HG03521 (cell line): ENCODE results near the gene ASS1.
"Not testable (repeated sequence)": the region's sequence is repeated elsewhere in the genome, so short reads cannot be mapped to it uniquely, and the experiment has no call there.

ENCODE experiments used
- ATAC-seq: cut with Tn5 transposase; IDR thresholded peaks from one replicate; pipeline ENCODE4 v1.9.1; 2021; ENCODE audit warnings: mild to moderate bottlenecking, moderate library complexity; ENCODE audit not compliant: unreplicated experiment

Gene ASS1

DNA sequence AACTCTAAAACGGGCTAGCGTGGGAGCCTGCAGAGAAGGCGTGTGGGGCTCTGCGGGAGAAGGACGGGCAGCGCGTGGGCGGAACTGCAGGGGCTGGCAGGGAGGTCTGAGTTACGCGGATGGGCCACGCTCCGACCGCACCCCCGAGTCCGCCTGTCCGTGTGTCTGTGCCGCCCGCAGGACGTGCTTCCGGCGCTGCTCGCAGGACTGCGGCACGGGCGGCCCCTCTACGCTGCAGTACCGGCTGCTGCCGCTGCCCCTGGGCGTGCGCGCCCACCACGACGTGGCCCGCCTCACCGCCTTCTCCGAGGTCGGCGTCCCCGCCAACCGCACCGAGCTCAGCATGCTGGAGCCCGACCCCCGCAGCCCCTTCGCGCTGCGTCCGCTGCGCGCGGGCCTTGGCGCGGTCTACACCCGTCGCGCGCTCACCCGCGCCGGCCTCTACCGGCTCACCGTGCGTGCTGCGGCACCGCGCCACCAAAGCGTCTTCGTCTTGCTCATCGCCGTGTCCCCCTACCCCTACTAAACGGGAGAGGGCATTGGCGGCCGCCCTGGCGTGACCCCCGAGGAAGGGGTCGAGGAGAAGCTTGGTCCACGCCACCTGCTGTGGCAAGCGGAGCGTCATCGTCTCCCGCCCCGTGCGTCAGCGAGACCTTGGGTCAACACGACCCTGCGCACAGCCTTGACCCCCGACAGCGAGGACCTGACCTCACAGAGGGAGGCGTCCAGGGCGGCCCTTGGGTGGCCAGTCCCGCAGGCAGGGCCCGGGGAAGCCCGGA lies 11.4 kb upstream of the ASS1 start:
- ATAC-seq: no peak

DNA sequence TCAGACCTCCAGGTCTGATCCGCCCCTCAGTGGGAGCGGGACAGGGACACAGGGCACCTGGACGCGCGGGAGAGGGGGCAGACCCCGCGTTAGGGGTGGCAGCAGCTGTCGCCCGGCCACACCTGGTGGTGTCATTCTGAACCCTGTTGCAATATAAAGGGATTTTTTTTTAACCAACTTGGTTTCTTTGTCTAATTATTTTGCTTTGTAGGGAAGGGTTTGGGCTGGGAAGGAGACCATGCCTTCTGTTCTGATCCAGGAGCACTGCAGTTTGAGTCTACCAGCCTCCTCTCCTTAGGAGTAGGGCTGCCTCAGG lies 10.9 kb upstream of the ASS1 start:
- ATAC-seq: no peak

DNA sequence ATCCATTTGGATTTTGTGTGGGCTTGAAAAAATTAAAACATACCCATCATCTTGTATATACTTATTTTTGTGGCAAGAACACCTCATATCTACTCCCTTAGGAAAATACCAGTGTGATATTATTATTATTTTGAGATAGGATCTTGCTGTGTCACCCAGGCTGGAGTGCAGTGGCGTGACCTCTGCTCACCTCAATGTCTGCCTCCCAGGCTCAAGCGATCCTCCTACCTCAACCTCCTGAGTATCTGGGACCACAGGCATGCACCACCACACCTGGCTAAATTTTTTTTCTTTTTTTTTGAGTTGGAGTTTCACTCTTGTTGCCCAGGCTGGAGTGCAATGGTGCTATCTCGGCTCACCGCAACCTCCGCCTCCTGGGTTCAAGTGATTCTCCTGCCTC lies 10.1 kb upstream of the ASS1 start:
- ATAC-seq: not testable (repeated sequence)

DNA sequence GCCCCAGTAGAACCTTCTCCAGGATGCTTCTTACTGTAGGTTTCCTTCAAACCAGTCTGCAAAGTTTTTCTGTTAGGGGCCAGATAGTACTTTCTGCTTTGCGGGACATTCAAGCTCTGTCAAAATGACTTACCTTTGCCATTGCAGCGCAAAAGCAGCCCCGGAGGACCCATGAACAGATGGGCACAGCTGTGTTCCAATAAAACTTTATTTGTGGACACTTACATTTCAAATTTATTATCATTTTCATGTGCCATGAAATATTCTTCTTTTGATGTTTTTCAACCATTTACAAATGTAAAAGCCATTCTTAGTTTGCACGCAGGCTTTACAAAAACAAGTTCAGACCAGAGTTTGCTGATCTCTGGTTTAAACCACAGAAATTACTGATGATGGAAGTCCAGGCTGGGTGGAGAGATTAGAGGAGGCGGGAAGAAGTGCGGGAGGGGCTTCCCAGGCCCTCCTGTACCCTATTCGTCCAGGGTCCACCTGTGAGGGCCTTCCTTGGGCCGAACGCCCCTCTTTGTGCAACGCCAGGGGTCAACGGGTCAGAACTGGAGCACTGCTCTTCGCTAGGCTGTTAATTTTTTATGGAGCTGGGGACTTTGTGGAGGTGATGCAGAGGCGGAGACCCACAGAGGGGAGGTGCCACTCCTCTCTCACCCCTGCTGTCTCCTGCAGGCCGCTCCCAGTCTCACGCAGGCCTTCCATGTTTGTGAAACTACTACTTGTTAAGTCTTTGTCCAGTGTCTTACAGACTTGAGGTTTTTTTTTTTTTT lies 7.6 kb upstream of the ASS1 start:
- no peak for ATAC-seq

DNA sequence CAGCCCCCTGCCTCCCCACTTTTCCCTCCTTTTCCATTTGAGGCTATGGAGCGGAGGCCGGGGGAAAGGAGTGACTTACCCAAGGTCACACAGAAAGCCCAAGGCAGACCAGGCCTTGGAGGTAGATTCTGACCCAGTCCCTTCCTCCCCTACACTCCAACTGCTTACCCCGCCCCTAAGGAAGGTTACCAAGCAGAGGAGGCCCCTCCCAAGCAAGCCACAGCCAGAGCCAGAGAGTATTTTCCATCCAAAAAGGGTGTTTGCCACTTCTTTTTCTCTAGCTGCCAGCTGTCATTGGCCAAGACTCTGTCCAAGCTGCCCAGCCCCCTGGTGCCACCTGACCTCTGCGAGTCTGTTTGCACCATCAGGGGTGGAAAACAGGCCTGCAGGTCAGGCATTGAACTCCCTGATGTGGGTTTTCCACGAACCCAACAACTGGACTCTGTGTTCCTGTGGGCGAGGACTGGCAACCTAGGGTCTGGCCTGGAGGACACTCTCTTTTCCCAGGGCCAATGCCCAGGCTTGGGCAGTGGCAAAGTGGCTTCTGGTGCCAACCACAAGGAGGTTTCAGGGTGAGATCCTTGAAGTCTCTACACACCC lies 6.3 kb upstream of the ASS1 start:
- no peak for ATAC-seq

DNA sequence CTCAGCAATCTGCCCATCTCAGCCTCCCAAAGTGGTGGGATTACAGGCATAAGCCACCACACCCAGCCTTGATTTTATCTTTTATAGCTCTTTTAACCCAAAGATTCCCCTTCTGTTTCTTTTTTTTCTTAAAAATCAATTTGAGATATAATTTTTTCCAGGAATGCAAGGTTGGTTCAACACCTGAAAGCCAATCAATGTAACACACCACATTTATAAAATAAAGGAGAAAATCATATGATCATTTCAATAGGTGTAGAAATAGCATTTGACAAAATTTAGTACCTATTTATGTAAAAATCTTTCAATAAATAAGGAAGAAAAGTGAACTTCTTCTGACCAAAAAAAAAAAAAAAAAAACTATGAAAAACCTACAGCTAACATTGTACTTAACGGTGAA lies 3.7 kb upstream of the ASS1 start:
- no peak for ATAC-seq

DNA sequence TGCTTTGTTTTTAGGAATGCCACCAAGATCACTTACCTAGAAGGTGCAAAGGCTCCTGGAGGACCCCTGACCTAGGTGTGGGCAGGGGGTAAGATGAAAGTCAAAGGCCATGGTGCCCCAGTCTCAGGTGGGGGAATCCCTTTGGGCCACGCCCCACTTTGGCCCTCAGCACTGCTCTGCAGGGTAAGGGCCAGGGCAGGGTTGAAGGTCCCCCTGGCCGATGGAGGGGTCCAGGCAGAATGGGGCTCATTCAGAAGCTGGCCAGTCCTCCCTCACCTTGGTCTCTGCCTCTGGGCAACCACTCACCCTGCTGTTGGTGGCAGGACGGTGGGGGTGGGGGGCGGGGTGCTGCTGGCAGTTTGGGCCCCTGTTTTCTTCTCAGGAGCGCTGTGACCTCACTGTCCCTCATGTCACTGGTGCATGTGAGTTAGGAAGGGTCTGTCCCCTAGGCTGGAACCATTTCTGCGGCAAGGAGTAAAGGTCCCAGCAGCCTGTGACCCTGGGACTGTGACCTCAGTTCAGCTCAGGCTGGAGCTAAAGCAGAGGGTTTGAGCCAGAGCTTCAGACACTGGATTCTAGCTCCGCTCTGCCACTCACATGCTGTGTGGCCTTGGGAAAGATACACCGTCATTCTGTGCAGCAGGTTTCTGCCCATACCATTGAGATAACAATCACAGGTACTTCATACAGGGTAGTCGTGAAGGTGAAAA lies 1.9 kb upstream of the ASS1 start:
- no peak for ATAC-seq

DNA sequence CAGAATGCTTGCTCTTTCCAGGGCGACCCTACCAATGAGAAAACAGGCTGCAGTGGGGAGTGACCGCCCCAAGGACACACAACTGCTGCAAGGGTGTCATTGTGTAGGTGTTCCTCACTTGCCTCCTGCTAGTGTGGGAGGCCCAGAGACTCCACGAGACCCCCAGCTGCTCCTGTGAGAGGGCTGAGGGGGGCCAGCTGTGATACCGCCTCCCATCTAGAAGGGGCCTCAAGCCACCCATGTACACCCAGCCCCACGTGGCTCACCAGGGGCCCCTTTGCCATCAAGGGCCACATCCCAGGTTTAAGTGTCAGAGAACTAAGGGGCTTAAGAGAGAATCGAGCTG lies 1.3 kb upstream of the ASS1 start:
- ATAC-seq: no peak

DNA sequence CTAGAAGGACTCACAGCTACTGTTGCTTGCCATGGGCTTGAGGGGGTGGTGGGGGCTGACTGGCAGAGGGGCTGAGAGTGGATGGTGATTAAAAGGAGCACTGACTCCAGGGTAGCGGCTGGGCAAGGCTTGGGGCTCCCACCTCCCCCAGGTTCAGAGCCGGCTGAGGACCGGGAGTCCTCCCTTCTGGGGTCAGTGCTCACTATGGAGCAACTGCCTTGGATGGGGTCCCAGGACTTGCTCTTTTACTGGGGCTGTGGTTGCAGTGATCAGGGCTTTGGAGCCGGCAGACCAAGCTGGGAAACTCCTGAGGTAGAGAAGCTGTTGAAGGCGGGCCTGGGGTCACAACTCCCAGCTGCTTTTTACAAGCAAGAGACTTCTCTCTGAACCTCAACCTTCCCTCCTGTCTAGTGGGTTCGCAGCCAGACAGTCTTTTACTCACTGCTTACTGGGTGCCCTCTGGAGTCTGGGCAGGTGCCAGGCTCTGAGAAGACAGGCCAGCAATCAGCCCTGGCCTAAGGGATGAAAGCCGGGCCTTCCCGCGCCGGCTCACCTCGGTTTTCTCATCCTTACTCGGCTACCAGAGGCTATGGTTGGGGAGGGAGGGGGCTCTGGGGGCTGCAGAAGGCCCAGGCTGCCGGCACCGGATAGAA lies 795 bp upstream of the ASS1 start:
- no peak for ATAC-seq

DNA sequence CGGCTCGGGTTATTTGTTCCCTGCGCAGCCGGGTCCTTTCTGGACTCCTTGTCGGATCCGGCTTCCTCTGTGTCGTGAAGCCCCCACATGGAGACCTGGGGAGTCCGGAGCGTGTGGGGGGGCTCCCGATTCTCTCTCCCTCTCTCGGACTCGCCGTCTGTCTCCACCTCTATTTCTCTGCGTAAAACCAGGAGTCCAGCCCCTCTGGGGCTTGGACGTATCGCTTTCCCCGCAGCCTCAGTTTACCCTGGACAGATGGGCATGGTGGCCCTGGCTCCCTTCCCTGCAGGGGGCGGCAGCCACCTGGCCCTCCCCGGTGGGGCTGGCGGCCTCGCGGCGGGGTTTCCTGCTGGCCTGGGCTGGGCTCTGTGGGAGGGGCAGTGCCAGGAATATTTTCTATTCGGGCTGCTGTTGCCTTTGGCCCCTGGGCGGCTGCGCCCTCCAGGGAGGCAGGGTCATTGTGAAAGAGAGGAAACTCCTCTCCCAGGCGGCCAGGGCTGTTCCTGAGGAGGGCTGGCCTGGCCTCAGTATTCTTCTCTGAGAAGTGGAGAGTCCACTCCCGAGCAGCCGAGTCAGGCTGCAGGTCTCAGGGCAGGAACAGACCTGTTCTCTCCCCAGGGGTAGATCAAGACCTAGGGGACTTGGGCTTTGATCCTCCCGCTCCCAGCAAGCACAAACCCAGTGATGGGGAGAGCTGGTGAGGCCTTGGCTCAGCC lies 665 bp downstream of the ASS1 start:
- ATAC-seq: no peak

DNA sequence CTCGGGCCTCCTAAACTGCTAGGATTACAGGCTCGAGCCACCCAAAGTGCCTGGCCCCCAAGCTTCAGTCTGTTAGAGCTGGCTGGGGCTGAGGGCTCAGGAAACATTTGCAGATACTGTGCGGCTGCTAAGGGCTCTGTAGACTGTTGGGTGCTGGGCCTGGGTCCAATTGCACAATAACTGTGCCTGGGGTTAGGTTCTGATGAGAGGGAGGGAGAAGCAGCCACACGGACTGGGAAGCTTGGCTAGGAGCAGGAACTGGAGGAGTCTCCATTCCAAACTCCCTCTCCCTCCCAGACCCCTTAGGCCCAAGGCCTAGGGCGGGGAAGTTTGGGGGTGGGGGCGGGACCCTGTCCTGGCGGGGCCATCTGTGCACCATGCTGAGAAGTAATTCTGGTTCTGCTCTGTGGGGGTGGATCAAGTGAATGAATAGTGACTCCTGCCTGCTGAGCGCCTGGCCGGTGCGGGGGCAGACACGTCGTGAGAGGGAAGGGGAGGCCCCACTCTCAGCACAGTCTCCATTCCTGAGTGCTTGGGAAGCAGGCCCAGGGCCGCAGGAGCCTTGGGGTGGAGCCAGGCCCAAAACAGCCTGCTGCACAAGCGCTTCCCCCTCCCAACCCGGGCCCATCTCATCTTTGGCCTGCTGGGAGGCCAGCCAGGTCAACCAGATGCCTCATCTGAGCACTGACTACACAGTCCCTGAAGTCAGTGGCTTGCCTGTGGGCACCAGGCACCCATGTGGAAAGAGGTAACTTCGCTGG lies 1.5 kb downstream of the ASS1 start:
- ATAC-seq: no peak

DNA sequence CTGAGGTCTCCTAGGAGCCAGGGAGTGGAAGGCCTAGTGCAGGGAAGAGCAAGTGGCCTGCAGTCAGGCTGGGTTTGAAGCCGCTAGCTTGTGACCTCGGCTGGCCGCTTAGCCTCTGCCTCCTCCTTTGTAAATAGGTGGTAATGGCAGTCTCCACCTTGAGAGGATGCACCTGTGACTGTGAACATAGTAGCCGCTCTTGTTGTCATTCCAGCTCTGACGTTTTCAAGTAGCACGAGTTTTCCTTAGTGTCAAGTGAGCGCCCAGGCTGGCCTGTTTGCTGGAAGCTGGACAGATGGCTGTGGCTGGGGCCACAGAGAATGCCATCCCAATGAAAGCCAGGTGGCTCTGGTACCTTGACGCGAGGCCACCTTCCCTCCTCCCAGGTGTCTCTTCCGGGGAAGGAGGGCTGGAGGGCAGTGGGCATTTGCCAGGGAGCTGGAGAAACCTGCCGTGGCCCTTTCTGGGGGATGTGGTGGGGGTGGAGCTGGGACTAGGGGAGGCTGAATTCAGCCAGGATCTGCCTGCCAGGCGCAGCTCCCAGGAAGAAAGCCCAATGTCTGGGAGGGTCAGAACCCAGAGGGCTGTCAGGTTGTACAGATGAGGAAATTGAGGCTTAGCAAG lies 2.5 kb downstream of the ASS1 start:
- no peak for ATAC-seq

DNA sequence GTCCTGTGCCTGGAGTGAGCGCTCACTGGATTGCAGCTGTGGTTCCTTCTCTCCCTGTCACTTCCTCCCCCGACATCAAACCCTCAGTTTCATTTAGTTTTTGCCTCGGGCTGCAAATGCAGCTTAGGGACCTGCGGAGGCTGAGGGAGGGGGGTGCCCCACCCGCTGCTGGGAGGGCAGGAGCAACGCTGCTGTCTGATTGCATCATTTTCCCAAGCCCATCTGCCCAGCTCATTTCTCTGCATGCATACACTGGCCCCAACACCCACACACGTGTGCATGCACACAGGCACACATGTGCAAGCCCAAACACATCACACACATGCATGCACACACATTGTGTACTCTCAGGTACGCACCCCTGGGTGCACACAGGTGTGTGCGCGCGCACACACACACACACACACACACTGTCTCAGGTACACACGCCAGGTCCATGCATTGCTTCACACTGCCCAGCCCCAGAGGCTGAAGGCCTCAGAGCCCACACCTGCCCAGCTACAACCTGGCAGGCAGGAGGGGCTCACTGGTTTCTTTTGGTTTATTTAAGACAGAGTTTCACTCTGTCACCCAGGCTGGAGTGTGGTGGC lies 3.4 kb downstream of the ASS1 start:
- ATAC-seq: no peak

DNA sequence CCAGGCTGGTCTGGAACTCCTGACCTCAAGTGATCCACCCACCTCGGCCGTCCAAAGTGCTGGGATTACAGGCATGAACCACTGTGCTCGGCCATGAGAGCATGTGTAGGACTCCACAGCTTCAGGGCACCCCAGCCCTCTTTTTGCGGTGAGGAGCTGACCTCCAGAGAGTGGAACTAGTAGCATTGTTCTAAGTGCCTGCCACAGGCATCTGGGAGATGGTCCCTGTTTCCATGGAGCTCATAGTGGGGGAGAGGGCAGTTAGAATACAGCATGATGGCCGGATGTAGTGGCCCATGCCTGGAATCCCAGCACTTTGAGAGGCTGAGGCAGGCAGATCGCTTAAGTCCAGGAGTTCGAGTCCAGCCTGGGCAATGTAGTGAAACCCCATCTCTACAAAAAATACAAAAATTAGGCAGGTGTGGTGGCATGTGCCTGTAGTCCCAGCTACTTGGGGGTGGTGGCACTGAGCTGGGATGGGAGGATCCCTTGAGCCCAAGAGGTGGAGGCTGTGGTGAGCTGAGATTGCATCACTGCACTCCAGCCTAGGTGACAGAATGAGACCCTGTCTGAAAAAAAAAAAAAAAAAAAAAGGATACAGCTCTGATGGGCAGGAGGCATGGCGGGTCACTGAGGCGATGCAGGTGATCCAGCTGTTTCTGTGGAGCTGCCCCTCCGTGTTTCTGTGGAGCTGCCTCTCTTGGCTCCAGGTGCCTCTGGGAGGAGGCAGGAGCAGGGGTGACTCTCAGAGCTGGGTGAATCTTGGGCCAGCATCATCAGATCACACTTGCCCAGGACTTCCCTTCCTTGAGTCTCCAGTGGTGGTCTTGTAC lies 4.2 kb downstream of the ASS1 start:
- ATAC-seq: no peak

DNA sequence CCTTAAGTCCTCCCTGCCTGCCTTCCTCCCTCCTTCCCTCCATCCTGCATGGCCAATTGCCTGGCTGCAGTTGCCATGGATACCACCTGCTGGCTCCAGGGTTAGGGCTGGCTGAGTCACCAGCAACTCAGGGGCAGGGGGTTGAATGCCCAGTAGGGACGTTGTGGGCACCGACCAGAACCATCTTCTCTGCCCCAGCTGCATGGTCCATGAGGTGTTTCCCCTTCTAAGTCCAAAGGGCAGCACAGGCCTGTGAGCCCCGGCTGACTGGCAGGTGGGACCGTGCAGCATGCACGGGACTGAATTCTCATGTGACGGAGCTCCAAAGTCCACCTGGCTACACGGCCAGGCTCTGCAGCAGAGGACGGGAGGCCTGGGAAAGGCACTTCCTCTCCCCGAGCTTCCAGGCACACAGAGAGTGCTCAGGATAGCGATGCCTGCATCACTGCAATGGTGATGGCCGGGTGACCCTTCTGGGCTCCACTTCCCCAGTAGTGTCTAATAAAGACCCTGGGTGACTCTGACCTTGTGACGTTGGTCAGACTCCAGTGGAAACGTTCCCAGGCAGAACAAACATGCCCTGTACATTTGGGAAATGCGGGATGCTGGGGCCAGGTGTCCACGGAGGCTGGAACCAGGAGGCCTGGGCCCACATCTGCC lies 5.7 kb downstream of the ASS1 start:
- ATAC-seq: no peak

DNA sequence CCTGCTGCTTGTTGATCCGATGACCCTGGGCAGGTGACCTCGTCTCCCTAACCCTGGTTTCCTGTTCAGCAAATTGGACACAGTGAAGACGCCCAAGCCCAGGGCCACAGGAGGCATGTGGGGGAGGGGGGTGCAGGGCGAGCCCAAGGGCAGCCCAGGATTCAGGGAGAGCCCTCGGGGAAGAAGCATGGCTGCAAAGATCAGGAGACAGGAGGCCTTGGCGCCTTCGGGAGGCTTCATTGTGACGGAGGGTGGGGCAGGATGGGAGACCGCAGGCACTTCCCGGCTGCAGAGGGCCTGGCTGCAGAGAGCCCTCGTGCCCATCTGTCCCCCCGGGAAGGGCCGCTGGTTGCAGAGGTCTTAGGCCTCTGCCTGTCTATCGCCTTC lies 6.2 kb downstream of the ASS1 start:
- ATAC-seq: no peak

DNA sequence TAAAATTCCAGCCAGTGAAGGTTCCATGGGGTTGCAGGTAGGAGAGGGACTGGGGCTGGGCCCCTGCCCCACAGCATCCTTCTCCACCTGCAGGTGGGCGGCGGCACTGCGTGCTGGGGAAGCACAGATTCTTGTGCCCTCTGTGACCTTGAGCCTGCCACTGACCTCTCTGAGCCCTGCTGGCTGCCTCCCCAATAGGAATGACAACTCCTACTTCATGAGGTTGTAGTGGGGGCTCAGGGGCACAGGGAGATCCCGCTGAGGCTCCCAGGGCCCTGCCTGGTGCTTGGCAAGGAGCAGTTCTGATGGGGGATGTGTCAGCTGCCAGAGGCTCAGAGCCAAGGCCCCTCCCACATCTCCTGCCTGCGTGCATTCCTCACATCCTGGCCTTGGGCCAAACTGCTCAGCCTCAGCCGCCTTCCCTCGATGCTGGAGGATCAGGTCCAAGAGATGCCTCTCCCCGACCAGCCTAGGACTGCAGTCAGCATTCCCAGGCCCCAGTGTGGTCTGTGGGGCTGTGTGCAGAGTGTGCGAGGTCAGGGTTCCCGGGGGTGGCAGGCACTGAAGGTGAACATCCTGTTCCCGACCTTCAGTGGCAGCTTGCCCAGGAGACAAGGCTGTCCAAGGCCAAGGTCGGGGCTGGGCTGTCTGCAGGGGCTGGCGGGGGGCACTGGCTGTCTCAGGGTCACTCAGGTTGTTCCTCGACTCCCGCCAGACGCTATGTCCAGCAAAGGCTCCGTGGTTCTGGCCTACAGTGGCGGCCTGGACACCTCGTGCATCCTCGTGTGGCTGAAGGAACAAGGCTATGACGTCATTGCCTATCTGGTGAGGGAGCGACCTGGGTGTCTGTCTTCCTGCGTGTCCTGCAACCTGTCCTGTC lies 7.0 kb downstream of the ASS1 start:
- ATAC-seq: no peak
